WTC11 (cell line): ENCODE results near the gene CDCA5. TPM values are rescaled to one million over a fixed set of nuclear protein-coding genes. Genes with fewer than 3 reads are reported as not detected.
A peak's percentile ranks its signal among the peaks of the same experiment; 100 is the strongest.

Experiments used
- ATF3 ChIP-seq: sonication (generic); formaldehyde crosslinking; conservative IDR thresholded peaks from 2 replicates; pipeline ENCODE4 v1.8.1; 2022; ENCODE audit warnings: mild to moderate bottlenecking, missing genetic modification reagents
- CBFB ChIP-seq: sonication (generic); formaldehyde crosslinking; IDR thresholded peaks from 2 replicates; pipeline ENCODE4 v1.8.1; 2022; ENCODE audit warnings: mild to moderate bottlenecking, low read depth, missing genetic modification reagents
- CREB1 ChIP-seq: sonication (generic); formaldehyde crosslinking; IDR thresholded peaks from 2 replicates; pipeline ENCODE4 v1.8.0; 2023; ENCODE audit warnings: mild to moderate bottlenecking, missing genetic modification reagents
- E2F4 ChIP-seq: sonication (generic); formaldehyde crosslinking; IDR thresholded peaks from 2 replicates; pipeline ENCODE4 v1.8.1; 2022; ENCODE audit warnings: low read depth, mild to moderate bottlenecking, moderate library complexity, missing genetic modification reagents, borderline replicate concordance
- E2F5 ChIP-seq: sonication (generic); formaldehyde crosslinking; IDR thresholded peaks from 2 replicates; pipeline ENCODE4 v1.8.1; 2022; ENCODE audit warnings: mild to moderate bottlenecking, moderate library complexity, missing genetic modification reagents
- FOXP1 ChIP-seq: sonication (generic); formaldehyde crosslinking; IDR thresholded peaks from 2 replicates; pipeline ENCODE4 v1.8.0; 2022; ENCODE audit warnings: missing genetic modification reagents, mild to moderate bottlenecking, moderate library complexity, borderline replicate concordance
- HMGA2 ChIP-seq: fragments of 250-450 bp; sonication (Bioruptor Pico); IDR thresholded peaks from 2 replicates; pipeline ENCODE4 v1.4.0; 2021; ENCODE audit warnings: mild to moderate bottlenecking, moderate library complexity
- HMGXB4 ChIP-seq: sonication (generic); formaldehyde crosslinking; IDR thresholded peaks from 2 replicates; pipeline ENCODE4 v1.8.1; 2023; ENCODE audit warnings: mild to moderate bottlenecking, moderate library complexity, missing genetic modification reagents
- IRF2 ChIP-seq: sonication (generic); formaldehyde crosslinking; IDR thresholded peaks from 2 replicates; pipeline ENCODE4 v1.8.0; 2022; ENCODE audit warnings: low read depth, missing genetic modification reagents, borderline replicate concordance
- JUN ChIP-seq: sonication (generic); formaldehyde crosslinking; IDR thresholded peaks from 2 replicates; pipeline ENCODE4 v1.8.0; 2023; ENCODE audit warnings: mild to moderate bottlenecking, missing genetic modification reagents
- MXD4 ChIP-seq: fragments of 250-450 bp; sonication (Bioruptor Pico); IDR thresholded peaks from 2 replicates; pipeline ENCODE4 v1.8.0; 2021; ENCODE audit warnings: mild to moderate bottlenecking, moderate library complexity, borderline replicate concordance
- NR1H2 ChIP-seq: sonication (generic); formaldehyde crosslinking; IDR thresholded peaks from 2 replicates; pipeline ENCODE4 v1.9.0; 2021; ENCODE audit warnings: mild to moderate bottlenecking, moderate library complexity, missing genetic modification reagents
- RELA ChIP-seq: sonication (generic); formaldehyde crosslinking; IDR thresholded peaks from 2 replicates; pipeline ENCODE4 v1.8.1; 2022; ENCODE audit warnings: missing genetic modification reagents, mild to moderate bottlenecking, borderline replicate concordance
- TP53 ChIP-seq: sonication (generic); formaldehyde crosslinking; IDR thresholded peaks from 2 replicates; pipeline ENCODE4 v1.8.1; 2023; ENCODE audit warnings: mild to moderate bottlenecking, missing genetic modification reagents
- ZNF121 ChIP-seq: sonication (generic); formaldehyde crosslinking; IDR thresholded peaks from 2 replicates; pipeline ENCODE4 v1.8.0; 2023; ENCODE audit warnings: missing genetic modification reagents
- ZNF263 ChIP-seq: sonication (generic); formaldehyde crosslinking; IDR thresholded peaks from 2 replicates; pipeline ENCODE4 v1.8.1; 2022; ENCODE audit warnings: low read depth, mild to moderate bottlenecking, moderate library complexity, missing genetic modification reagents
- ZNF423 ChIP-seq: fragments of 250-450 bp; sonication (Bioruptor Pico); IDR thresholded peaks from 2 replicates; pipeline ENCODE4 v2.1.2; 2022; ENCODE audit warnings: mild to moderate bottlenecking, moderate library complexity
- ZNF671 ChIP-seq: fragments of 250-450 bp; sonication (Bioruptor Pico); IDR thresholded peaks from 2 replicates; pipeline ENCODE4 v1.8.0; 2021; ENCODE audit warnings: mild to moderate bottlenecking
- total RNA-seq: library from RNA; stranded (reverse); gene quantifications from 3 replicates; pipeline ENCODE4 v1.2.3, GENCODE V29; 2021
- TF ChIP-seq, protein P1 (sequence below): sonication (generic); formaldehyde crosslinking; IDR thresholded peaks from 2 replicates; pipeline ENCODE4 v1.8.0; 2022; ENCODE audit warnings: mild to moderate bottlenecking, missing genetic modification reagents
- TF ChIP-seq, protein P2 (sequence below): fragments of 200-600 bp; IDR thresholded peaks from 2 replicates; pipeline ENCODE4 v1.8.0; 2022; ENCODE audit warnings: antibody characterized with exemption
- TF ChIP-seq, protein P3 (sequence below): sonication (generic); formaldehyde crosslinking; IDR thresholded peaks from 2 replicates; pipeline ENCODE4 v1.8.1; 2022; ENCODE audit warnings: low read depth, missing genetic modification reagents, borderline replicate concordance
- TF ChIP-seq, protein P4 (sequence below): sonication (generic); formaldehyde crosslinking; IDR thresholded peaks from 2 replicates; pipeline ENCODE4 v1.8.1; 2023; ENCODE audit warnings: mild to moderate bottlenecking, missing genetic modification reagents, moderate library complexity

Gene CDCA5
- total RNA-seq, 1 experiment from 2014 or later = 95.9 TPM

DNA sequence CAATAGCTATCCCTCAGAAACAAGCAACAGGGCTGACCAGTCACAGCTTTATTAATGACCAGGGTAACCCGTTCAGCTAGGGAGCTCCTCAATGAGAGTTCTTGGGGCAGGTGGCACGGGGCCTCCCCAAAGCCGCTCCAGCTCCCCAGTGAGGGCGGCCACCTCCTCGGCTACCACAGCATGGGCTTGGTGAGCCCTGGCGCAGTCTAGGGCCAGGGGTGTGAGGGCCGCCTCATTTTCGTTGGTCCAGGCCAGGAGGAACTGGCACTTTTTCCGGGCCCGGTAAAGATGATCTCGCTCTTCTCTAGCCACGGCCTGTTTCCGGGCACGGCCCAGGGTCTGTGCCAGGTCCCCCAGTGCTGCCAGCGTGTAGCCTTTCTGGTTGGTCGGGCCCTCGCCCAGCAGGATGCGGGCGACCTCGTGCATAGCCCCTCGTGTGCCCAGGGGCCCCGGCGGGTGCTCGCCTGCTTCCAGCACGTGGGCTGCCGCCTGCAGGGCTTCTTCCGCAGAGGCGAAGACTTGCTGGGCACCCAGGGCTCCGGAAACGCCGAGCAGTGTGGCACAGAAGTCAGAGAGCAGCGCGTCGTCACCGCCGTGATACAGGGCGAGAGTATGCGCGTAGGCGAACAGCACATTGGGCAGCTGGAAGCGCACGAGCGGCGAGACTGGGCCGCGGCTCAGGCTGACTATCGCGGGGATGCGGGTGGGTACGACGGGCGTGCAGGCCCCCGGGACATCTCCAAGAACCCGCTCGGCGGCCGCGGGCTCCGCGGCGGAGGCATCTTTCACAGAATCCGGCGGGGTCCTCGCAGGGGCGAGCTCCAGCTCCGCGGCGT, 32.7 kb upstream of the CDCA5 start (continued):
- TF ChIP-seq NR1H2 (CRISPR knock-in tag) (peak; percentile 83), RELA (CRISPR knock-in tag) (peak; percentile 87; the same call in 1 of the 2 replicates), ZNF671 (CRISPR knock-in tag) (no peak), HMGXB4 (CRISPR knock-in tag) (no peak), IRF2 (CRISPR knock-in tag) (no peak; the same call in 1 of the 2 replicates), TP53 (CRISPR knock-in tag) (peak; percentile 86), FOXP1 (peak; percentile 94; the same call in 1 of the 2 replicates), JUN (CRISPR knock-in tag) (0 out of 2 replicates have a peak, but pooled peaks have one; percentile 63), HMGA2 (CRISPR knock-in tag) (no peak), MXD4 (CRISPR knock-in tag) (no peak), CBFB (CRISPR knock-in tag) (0 out of 2 replicates have a peak, but pooled peaks have one; percentile 2), CREB1 (CRISPR knock-in tag) (peak; percentile 93), ZNF423 (CRISPR knock-in tag) (no peak), ZNF121 (no peak), ZNF263 (CRISPR knock-in tag) (no peak), E2F5 (peak; percentile 79), E2F4 (CRISPR knock-in tag) (no peak), ATF3 (CRISPR knock-in tag) (0 out of 2 replicates have a peak, but pooled peaks have one; percentile 68)
- TF ChIP-seq, protein P1, sequence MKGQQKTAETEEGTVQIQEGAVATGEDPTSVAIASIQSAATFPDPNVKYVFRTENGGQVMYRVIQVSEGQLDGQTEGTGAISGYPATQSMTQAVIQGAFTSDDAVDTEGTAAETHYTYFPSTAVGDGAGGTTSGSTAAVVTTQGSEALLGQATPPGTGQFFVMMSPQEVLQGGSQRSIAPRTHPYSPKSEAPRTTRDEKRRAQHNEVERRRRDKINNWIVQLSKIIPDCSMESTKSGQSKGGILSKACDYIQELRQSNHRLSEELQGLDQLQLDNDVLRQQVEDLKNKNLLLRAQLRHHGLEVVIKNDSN (CRISPR knock-in tag) = peak; percentile 82
- TF ChIP-seq, protein P2, sequence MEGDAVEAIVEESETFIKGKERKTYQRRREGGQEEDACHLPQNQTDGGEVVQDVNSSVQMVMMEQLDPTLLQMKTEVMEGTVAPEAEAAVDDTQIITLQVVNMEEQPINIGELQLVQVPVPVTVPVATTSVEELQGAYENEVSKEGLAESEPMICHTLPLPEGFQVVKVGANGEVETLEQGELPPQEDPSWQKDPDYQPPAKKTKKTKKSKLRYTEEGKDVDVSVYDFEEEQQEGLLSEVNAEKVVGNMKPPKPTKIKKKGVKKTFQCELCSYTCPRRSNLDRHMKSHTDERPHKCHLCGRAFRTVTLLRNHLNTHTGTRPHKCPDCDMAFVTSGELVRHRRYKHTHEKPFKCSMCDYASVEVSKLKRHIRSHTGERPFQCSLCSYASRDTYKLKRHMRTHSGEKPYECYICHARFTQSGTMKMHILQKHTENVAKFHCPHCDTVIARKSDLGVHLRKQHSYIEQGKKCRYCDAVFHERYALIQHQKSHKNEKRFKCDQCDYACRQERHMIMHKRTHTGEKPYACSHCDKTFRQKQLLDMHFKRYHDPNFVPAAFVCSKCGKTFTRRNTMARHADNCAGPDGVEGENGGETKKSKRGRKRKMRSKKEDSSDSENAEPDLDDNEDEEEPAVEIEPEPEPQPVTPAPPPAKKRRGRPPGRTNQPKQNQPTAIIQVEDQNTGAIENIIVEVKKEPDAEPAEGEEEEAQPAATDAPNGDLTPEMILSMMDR = no peak
- TF ChIP-seq, protein P3, sequence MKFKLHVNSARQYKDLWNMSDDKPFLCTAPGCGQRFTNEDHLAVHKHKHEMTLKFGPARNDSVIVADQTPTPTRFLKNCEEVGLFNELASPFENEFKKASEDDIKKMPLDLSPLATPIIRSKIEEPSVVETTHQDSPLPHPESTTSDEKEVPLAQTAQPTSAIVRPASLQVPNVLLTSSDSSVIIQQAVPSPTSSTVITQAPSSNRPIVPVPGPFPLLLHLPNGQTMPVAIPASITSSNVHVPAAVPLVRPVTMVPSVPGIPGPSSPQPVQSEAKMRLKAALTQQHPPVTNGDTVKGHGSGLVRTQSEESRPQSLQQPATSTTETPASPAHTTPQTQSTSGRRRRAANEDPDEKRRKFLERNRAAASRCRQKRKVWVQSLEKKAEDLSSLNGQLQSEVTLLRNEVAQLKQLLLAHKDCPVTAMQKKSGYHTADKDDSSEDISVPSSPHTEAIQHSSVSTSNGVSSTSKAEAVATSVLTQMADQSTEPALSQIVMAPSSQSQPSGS (CRISPR knock-in tag) = no peak
- TF ChIP-seq, protein P4, sequence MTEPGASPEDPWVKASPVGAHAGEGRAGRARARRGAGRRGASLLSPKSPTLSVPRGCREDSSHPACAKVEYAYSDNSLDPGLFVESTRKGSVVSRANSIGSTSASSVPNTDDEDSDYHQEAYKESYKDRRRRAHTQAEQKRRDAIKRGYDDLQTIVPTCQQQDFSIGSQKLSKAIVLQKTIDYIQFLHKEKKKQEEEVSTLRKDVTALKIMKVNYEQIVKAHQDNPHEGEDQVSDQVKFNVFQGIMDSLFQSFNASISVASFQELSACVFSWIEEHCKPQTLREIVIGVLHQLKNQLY (CRISPR knock-in tag) = 0 out of 2 replicates have a peak, but pooled peaks have one; percentile 84
- TF ChIP-seq, all 79 proteins: peak for 38
